OCI-LY1 (cell line): ENCODE measurements around the gene CCDC51.

Source experiments
- CTCF ChIP-seq: fragments of 200-600 bp; sonication (generic), shearing (Covaris generic); IDR thresholded peaks from 2 replicates; pipeline ENCODE4 v1.5.1; 2017; ENCODE audit warnings: mild to moderate bottlenecking, antibody characterized with exemption, low read length, moderate library complexity, mixed read lengths
- EZH2 ChIP-seq: fragments of 200-600 bp; sonication (generic), shearing (Covaris generic); IDR thresholded peaks from 2 replicates; pipeline ENCODE4 v1.8.0; 2017; ENCODE audit warnings: borderline replicate concordance, mixed run types, mild to moderate bottlenecking, antibody characterized with exemption, low read length, moderate library complexity, mixed read lengths

- TF ChIP-seq CTCF = no peak
- TF ChIP-seq EZH2 = no peak
These were observed 20.3 kb downstream of the CCDC51 start for GRCh38 chr3:48419597-48419996.
